GM21529 (cell line): ENCODE results near the gene C9orf85.
"Not testable (repeated sequence)": the region's sequence is repeated elsewhere in the genome, so short reads cannot be mapped to it uniquely, and the experiment has no call there.

ENCODE experiments used
- ATAC-seq: cut with Tn5 transposase; IDR thresholded peaks from one replicate; pipeline ENCODE4 v1.9.1; 2021; ENCODE audit not compliant: unreplicated experiment

The C9orf85 gene, protein sequence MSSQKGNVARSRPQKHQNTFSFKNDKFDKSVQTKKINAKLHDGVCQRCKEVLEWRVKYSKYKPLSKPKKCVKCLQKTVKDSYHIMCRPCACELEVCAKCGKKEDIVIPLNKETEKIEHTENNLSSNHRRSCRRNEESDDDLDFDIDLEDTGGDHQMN

DNA sequence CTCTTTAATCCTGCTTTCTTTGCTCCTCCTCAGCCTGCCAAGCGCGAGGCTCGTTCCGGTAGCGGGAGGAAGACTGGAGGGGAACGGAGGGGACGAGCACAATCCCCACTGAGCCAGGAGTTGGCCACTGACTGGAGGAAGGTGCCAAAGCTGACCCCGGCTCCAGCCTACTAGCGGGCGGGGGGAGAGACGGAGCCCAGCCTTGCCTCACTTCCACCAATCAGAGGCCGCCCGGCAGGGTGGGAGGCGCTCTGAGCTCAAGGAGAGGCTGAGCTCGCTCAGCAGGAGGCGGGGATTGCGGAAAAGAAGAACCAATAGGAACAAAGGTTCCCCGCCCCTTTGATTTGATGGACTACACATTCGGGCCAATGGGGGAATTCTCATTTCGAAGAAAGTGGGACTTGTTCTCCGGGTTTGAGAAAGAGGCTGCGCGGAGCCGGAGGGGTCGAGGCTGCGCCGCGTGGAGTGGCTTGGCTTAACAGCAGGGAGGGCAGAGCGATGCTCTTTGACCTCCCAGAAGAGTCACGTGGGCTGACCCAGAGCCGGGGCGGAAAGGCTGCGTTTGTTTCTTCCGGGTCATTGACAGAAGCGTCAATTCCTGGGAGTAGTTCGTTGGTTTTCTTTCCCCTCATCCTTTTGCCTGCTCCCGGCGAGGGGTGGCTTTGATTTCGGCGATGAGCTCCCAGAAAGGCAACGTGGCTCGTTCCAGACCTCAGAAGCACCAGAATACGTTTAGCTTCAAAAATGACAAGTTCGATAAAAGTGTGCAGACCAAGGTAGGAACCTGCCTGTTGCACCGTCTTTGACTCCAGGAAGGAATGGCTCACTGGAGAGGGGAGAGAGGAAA lies at the start of gene C9orf85, which contains the start of gene ABHD17B:
TSS of gene C9orf85 (plus strand) at position 579 of the 847 bp plus-strand sequence. CDS start at position 675, 96 bp downstream.
TSS of gene ABHD17B (minus strand) at position 133 of the 847 bp plus-strand sequence. CDS start 36,113 bp downstream, outside the sequence.
- ATAC-seq = peak; percentile 92

- no peak for ATAC-seq
Observed at GRCh38 chr9:71863631-71864030, 47.8 kb upstream of the C9orf85 start.

GRCh38 chr9:71875345-71875744 lies 36.1 kb upstream of the C9orf85 start:
- ATAC-seq = no peak

DNA sequence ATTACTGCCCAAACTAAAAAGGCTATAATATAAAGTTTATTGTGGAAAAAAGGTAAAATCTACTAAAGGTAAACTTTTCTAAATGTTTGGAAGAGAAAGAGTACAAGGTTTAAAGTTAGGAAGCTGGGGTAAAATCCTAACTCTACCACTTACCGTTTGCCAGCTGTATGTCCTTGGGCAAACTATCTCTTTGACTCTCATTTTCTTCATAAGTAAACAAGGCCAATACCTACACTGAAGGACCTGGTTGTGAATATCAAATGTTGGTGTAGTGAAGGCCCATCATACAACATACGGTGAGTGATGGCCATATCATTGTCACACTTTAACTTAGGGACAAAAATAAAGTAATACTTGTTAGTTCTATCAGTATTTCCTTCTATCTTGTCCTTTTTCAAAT lies 35.3 kb upstream of the C9orf85 start:
- no peak for ATAC-seq

GRCh38 chr9:71876829-71877228 lies 34.6 kb upstream of the C9orf85 start:
- no peak for ATAC-seq

- ATAC-seq = no peak
Observed at GRCh38 chr9:71878327-71879274, 32.8 kb upstream of the C9orf85 start.

DNA sequence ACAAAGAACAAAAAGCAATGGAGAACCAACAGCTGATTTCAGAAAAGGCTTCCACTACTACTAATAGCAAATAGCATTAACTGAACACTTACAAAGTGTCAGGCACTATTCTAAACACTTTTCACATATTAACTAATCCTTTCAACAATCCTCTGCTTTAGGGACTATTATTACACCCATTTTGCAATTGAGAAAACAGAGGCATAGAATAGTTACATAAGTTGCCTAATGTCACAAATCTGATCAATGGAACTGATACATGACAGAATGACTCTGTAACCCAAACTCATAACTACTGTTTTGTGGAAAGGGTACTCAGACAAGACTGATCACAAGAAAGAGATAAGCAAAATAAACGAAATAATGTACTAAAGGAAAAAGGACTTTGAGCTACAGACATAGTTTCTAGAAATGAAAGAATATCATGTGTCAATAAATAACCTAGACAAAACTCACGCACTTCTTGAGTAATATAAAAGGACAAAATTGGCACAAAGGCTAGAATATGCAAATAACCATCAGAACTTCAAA lies 31.7 kb upstream of the C9orf85 start:
- no peak for ATAC-seq

DNA sequence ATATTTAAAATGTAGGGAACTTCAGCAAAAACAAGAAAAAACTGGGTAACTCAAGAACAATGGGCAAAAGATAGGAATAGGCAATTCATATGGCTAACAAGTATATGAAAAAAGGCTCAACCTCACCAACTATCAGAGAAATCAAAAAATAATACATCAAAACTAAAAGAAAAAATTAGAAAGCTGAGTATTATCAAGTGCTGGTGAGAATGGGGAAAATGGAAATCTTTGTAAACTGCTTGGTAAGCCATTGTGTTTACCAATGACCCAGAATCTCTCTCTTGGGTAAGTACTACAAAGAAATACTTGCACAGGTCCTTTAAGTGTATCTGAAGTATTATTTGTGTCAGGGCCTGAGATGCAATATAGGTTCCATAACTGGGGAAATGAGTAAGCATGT lies 27.4 kb upstream of the C9orf85 start:
- no peak for ATAC-seq

- no peak for ATAC-seq
Observed at GRCh38 chr9:71885467-71885866, 26.0 kb upstream of the C9orf85 start.

- no peak for ATAC-seq
Observed at GRCh38 chr9:71886015-71886414, 25.4 kb upstream of the C9orf85 start.

DNA sequence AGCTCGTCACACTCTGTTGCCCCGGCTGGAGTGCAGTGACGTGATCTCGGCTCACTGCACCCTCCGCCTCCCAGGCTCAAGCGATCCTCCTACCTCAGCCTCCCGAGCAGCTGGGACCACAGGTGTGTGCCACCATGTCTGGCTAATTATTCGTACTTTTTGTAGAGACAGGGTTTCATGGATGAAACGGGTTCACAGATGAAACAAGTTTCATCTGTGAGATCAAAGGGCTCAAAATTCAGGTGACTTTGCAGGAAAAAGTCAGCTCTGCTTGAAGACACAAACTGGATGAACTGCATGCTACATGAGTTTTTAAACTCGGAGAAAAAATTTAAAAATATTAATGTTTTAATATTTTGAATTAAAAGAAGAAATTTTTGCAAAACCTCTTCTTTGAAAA lies 24.9 kb upstream of the C9orf85 start:
- no peak for ATAC-seq

DNA sequence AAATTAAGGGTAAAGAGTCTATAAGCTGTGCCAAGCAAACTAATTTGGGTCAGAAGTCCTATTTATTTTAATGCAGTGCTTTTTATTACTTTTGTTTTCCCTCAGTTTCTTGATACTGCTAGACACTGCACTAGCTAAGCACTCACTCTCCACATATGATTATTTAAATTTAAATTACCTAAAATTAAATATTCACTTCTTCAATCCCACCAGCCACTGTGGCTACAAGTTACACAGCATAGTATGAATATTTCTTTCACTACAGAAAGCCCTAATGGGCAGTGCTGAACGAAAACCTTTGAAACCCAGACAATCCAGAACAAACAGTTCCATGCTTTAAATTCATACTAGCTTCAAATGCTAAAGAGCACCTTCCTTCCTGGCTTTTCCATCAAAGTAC lies 24.1 kb upstream of the C9orf85 start:
- ATAC-seq = no peak

DNA sequence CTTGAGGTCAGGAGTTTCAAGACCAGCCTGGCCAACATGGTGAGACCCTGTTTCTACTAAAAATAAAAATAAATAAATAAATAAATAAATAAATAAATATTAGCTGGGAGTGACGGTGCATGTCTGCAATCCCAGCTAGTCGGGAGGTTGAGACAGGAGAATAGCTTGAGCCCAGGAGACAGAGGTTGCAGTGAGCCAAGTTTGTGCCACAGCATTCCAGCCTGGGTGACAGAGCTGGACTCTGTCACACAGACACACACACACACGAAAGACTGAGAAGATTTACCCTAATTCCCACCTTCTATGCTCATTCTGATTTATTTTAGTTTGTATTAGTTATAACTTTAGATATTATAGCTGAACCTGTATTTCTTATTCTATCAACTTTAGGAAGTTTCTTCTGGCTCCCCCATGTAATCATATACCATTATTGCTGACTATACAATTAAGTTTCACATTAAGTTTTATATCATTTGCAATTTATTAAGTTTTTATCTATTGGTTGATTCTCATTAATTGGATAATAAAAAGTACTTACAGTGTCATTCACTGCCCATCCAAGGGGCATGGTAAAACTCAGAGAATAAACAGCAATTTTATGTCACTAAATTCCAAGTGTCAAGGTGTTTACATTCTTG lies 21.3 kb upstream of the C9orf85 start:
- no peak for ATAC-seq

DNA sequence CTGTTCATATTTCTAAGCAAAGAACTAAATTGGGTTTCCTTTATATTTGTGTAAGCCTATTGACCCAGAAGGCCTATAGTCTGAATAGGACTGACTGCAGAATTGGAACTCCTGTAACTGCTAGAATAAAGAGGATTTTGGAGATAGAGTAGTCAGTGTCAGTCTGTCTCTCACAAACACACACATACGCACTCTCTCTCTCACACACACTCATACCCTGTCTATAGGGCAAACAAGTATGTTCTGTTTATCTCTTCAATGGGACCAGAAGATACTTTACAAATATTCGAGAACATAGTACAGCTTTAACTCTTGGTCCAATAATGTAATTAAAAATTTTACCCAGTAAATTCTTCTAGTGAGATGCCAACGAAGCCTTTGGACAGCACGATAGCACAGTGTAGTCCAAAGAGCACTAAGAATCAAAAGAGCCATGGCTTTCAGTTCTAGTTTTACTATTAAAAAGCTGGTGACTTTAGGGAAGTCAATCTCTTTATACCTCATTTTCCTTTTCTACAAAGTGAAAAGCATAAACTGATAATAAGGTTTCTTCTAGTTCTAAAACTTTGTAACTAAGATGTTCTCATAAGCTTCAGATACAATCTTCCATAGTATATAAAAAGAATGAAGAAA lies 19.8 kb upstream of the C9orf85 start:
- ATAC-seq = no peak

- peak; percentile 53 for ATAC-seq
Observed at GRCh38 chr9:71895117-71895516, 16.3 kb upstream of the C9orf85 start.

DNA sequence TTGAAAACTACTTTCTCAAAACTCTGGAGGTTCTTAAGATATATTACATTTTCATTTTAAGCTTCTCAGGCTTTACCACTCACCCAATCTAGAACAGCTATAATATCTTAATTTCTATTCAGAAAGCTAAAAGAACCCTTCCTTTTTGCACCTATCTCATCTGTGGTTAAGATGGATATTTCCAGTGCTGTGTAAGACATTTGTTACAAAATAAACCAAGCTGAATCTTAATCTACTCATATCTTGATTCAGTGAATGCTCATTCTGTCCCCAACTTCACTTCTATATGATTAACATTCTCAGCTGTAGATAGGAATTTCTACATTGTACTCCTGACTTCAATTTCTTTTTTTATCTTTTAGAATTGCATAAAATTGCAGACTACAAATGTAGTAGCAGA lies 15.5 kb upstream of the C9orf85 start:
- no peak for ATAC-seq

DNA sequence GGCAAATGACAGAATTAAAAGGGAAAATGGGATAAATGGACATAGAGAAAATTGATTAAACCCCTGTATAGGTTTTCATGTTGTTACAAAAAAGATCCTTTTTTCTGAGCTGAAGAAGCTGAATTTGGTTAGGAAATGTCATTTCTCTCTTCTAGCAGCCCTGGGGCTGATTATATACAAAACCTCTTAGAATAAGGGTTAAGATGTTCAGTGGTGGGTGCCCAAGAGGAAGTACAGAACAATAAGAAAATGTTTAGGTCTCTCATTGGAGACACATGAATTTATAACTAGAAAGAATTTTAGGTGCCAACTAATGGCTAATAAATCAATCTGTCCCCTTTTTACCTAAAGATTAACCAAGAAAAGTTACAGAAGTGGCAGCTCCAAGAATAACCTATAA lies 14.7 kb upstream of the C9orf85 start:
- no peak for ATAC-seq

- peak; percentile 60 for ATAC-seq
Observed at GRCh38 chr9:71897577-71897976, 13.9 kb upstream of the C9orf85 start.

DNA sequence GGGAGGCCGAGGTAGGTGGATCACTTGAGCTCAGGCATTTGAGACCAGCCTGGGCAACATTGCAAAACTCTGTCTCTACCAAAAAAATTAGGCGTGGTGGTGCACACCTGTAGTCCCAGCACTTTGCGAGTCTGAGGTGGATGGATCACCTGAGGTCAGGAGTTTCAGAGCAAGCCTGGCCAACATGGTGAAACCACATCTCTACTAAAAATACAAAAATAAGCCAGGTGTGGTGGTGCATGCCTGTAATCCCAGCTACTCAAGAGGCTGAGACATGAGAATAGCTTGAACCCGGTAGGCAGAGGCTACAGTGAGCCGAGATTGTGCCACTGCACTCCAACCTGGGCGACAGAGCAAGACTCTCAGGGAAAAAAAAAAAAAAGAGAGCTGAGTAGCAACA lies 12.7 kb upstream of the C9orf85 start:
- not testable (repeated sequence) for ATAC-seq
